GM12878 (cell line): ENCODE results near the gene PRMT7. TPM values are rescaled to one million over a fixed set of nuclear protein-coding genes. Genes with fewer than 3 reads are reported as not detected.
A peak's percentile ranks its signal among the peaks of the same experiment; 100 is the strongest.

Experiments
- CBX5 ChIP-seq: sonication (generic); IDR thresholded peaks from 2 replicates; pipeline ENCODE4 v1.6.1; 2016; ENCODE audit warnings: low read depth, moderate library complexity, mild to moderate bottlenecking, inconsistent platforms
- EED ChIP-seq: sonication (generic); IDR thresholded peaks from 2 replicates; pipeline ENCODE4 v1.6.1; 2016; ENCODE audit warnings: antibody characterized with exemption, low read depth
- EZH2 ChIP-seq: IDR thresholded peaks from 2 replicates; pipeline ENCODE4 v1.6.1; 2012; ENCODE audit warnings: low read depth, mild to moderate bottlenecking, control low read depth, inconsistent platforms, low read length, borderline replicate concordance; ENCODE audit not compliant: control insufficient read depth
- FOXK2 ChIP-seq: fragments of 450-650 bp; IDR thresholded peaks from 2 replicates; pipeline ENCODE4 v1.6.1; 2017; ENCODE audit warnings: mild to moderate bottlenecking, moderate library complexity
- HDAC6 ChIP-seq: fragments of 200-600 bp; sonication (generic); IDR thresholded peaks from one replicate; pipeline ENCODE4 v1.8.0; 2017; ENCODE audit warnings: antibody characterized with exemption; ENCODE audit not compliant: unreplicated experiment
- HDGF ChIP-seq: fragments of 450-650 bp; IDR thresholded peaks from 2 replicates; pipeline ENCODE4 v1.6.1; 2016; ENCODE audit warnings: antibody characterized with exemption
- MTA2 ChIP-seq: fragments of 450-650 bp; IDR thresholded peaks from 2 replicates; pipeline ENCODE4 v1.6.1; 2016; ENCODE audit warnings: low read depth, mild to moderate bottlenecking, moderate library complexity
- MYB ChIP-seq: fragments of 150-350 bp; IDR thresholded peaks from 2 replicates; pipeline ENCODE4 v1.6.1; 2014; ENCODE audit warnings: mild to moderate bottlenecking, low read depth, low read length, borderline replicate concordance
- POLR2AphosphoS2 ChIP-seq: IDR thresholded peaks from 2 replicates; pipeline ENCODE4 v1.6.1; 2011; ENCODE audit warnings: low read depth, mild to moderate bottlenecking, low read length, improper control_type of control experiment, moderate library complexity
- RAD21 ChIP-seq: IDR thresholded peaks from 2 replicates; pipeline ENCODE4 v1.6.1; 2011; ENCODE audit warnings: mild to moderate bottlenecking, low read depth, low read length, moderate library complexity; ENCODE audit not compliant: insufficient read depth
- SMAD5 ChIP-seq: IDR thresholded peaks from 2 replicates; pipeline ENCODE4 v1.6.1; 2016; ENCODE audit warnings: antibody characterized with exemption, low read depth
- SMARCA5 ChIP-seq: fragments of 450-650 bp; IDR thresholded peaks from 2 replicates; pipeline ENCODE4 v1.6.1; 2017; ENCODE audit warnings: mild to moderate bottlenecking
- SRF ChIP-seq, 2 experiments: IDR thresholded peaks; 2 replicates each; pipeline ENCODE4 v1.6.1; 2011; ENCODE audit warnings: low read depth in 2 of 2, low read length in 2 of 2, mild to moderate bottlenecking in 1 of 2, moderate library complexity in 1 of 2
- TCF3 ChIP-seq: IDR thresholded peaks from 2 replicates; pipeline ENCODE4 v1.6.1; 2012; ENCODE audit warnings: low read depth, mild to moderate bottlenecking, low read length, borderline replicate concordance; ENCODE audit not compliant: insufficient read depth
- ZNF384 ChIP-seq: IDR thresholded peaks from 2 replicates; pipeline ENCODE4 v1.6.1; 2012; ENCODE audit warnings: low read depth, mild to moderate bottlenecking, low read length, improper control_type of control experiment, borderline replicate concordance
- polyA plus RNA-seq, 11 experiments: library from polyadenylated mRNA; depleted of rRNA in 4 of 11; unstranded in 6 of 11; stranded (reverse) in 5 of 11; fragments of >200 nt; fragmentation: Nextera tagmentation in 4 of 11; fragmentation: Illumina TruSeq in 1 of 11; extraction: Ambion mirVana in 4 of 11; extraction: Trizol in 1 of 11; gene quantifications; 1 replicate in 1 of 11; 2 replicates in 10 of 11; pipeline versions ENCODE4 v1.2.1 to v1.2.3, GENCODE V29; 2011 to 2016; ENCODE audit warnings: inconsistent platforms in 2 of 11, missing spikeins in 2 of 11, low read depth in 1 of 11
- total RNA-seq, 4 experiments: library from RNA; depleted of rRNA in 3 of 4; stranded (reverse); fragments of >200 nt in 3 of 4; fragmentation: Illumina TruSeq in 1 of 4; extraction: Trizol in 1 of 4; gene quantifications; 2 replicates each; pipeline versions ENCODE4 v1.2.1 to v1.2.3, GENCODE V29; 2013 to 2021
- TF ChIP-seq, protein P1 (sequence below), 3 experiments: IDR thresholded peaks in 2 of 3; conservative IDR thresholded peaks in 1 of 3; 2 replicates each; pipeline ENCODE4 v1.5.1; 2011; ENCODE audit warnings: low read depth in 3 of 3, low read length in 3 of 3, mild to moderate bottlenecking in 3 of 3, control low read depth in 2 of 3, moderate library complexity in 2 of 3, inconsistent platforms in 1 of 3, mixed read lengths in 1 of 3; ENCODE audit not compliant: control insufficient read depth in 2 of 3, insufficient read depth in 1 of 3; ENCODE audit errors: extremely low read depth in 1 of 3
- TF ChIP-seq, protein P2 (sequence below): fragments of 450-650 bp; IDR thresholded peaks from 2 replicates; pipeline ENCODE4 v1.6.1; 2017; ENCODE audit warnings: low read depth, mild to moderate bottlenecking, moderate library complexity
- TF ChIP-seq, protein P3 (sequence below): fragments of 450-650 bp; IDR thresholded peaks from 2 replicates; pipeline ENCODE4 v1.6.1; 2016; ENCODE audit warnings: mild to moderate bottlenecking
- TF ChIP-seq, protein P4 (sequence below): fragments of 450-650 bp; IDR thresholded peaks from 2 replicates; pipeline ENCODE4 v1.6.1; 2017; ENCODE audit warnings: mild to moderate bottlenecking, moderate library complexity

Gene PRMT7
- total and polyA plus RNA-seq, 10 of the 15 experiments (the other 5 are each of a cell fraction or from before 2014, with no cell fraction given) = 5.1 to 56.1 (median 42.0) TPM

DNA sequence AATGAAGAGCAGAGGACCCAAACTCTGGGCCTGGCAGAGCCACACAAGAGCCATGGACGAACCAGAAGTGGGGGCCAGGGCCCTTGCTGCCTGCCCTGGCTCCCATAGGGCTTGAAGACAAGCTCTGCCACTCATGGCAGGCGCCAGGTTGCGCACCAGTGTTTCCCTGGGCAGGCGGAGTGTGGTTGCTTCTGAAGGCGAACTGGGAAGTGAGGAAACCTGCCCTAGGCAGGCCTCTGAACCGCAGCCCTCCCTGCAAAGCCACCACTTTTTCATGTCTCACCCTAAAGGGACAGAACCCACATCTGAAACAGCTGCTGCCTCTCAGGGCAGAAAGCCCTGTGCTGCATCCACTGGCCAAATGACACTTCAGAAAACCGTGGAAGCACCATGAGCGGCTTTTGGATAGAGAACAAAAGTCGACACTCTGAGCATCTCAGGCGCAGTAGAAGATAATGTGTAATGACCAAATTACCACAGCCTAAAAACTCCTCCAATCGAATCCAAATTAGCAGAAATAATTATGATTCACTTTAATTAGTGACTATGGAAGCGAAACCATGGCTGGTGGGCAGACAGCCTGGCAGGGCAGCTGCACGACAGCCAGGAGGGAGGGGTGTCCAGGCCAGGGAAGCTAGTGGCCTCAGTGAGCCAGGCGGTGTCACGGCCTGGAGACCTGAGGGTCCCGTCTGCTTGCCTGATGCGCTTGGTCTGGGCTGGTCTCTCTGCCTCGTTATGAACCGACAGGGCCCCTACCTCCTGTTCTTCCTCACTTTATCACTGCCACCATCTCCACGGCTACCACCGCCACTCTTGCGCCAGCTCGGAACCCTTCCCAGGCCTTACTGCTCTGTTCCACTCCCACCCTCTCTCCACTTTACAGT, 59.1 kb downstream of the PRMT7 start (continued):
- TF ChIP-seq, protein P1, sequence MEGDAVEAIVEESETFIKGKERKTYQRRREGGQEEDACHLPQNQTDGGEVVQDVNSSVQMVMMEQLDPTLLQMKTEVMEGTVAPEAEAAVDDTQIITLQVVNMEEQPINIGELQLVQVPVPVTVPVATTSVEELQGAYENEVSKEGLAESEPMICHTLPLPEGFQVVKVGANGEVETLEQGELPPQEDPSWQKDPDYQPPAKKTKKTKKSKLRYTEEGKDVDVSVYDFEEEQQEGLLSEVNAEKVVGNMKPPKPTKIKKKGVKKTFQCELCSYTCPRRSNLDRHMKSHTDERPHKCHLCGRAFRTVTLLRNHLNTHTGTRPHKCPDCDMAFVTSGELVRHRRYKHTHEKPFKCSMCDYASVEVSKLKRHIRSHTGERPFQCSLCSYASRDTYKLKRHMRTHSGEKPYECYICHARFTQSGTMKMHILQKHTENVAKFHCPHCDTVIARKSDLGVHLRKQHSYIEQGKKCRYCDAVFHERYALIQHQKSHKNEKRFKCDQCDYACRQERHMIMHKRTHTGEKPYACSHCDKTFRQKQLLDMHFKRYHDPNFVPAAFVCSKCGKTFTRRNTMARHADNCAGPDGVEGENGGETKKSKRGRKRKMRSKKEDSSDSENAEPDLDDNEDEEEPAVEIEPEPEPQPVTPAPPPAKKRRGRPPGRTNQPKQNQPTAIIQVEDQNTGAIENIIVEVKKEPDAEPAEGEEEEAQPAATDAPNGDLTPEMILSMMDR (IDR thresholded peaks at IDR 0.05 in 2 of 3, conservative IDR thresholded peaks at IDR 0.05 in 1 of 3; ENCODE audit: control insufficient read depth in 2 of 3, extremely low read depth in 1 of 3, insufficient read depth in 1 of 3, low read depth in 3 of 3, low read length in 3 of 3) = no peak
- TF ChIP-seq POLR2AphosphoS2 = no peak
- TF ChIP-seq EZH2 = no peak
- TF ChIP-seq, protein P2, sequence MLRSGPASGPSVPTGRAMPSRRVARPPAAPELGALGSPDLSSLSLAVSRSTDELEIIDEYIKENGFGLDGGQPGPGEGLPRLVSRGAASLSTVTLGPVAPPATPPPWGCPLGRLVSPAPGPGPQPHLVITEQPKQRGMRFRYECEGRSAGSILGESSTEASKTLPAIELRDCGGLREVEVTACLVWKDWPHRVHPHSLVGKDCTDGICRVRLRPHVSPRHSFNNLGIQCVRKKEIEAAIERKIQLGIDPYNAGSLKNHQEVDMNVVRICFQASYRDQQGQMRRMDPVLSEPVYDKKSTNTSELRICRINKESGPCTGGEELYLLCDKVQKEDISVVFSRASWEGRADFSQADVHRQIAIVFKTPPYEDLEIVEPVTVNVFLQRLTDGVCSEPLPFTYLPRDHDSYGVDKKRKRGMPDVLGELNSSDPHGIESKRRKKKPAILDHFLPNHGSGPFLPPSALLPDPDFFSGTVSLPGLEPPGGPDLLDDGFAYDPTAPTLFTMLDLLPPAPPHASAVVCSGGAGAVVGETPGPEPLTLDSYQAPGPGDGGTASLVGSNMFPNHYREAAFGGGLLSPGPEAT = peak; percentile 63; the same call in 1 of the 2 replicates
- TF ChIP-seq, protein P3, sequence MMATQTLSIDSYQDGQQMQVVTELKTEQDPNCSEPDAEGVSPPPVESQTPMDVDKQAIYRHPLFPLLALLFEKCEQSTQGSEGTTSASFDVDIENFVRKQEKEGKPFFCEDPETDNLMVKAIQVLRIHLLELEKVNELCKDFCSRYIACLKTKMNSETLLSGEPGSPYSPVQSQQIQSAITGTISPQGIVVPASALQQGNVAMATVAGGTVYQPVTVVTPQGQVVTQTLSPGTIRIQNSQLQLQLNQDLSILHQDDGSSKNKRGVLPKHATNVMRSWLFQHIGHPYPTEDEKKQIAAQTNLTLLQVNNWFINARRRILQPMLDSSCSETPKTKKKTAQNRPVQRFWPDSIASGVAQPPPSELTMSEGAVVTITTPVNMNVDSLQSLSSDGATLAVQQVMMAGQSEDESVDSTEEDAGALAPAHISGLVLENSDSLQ = peak; percentile 27; the same call in 1 of the 2 replicates
- TF ChIP-seq SMARCA5 = no peak
- no peak for TF ChIP-seq CBX5
- no peak for TF ChIP-seq HDGF
- no peak for TF ChIP-seq ZNF384
- TF ChIP-seq SRF (IDR thresholded peaks at IDR 0.05; ENCODE audit: low read depth in 2 of 2, low read length in 2 of 2) = no peak
- TF ChIP-seq FOXK2 = no peak
- no peak for TF ChIP-seq RAD21
- TF ChIP-seq, protein P4, sequence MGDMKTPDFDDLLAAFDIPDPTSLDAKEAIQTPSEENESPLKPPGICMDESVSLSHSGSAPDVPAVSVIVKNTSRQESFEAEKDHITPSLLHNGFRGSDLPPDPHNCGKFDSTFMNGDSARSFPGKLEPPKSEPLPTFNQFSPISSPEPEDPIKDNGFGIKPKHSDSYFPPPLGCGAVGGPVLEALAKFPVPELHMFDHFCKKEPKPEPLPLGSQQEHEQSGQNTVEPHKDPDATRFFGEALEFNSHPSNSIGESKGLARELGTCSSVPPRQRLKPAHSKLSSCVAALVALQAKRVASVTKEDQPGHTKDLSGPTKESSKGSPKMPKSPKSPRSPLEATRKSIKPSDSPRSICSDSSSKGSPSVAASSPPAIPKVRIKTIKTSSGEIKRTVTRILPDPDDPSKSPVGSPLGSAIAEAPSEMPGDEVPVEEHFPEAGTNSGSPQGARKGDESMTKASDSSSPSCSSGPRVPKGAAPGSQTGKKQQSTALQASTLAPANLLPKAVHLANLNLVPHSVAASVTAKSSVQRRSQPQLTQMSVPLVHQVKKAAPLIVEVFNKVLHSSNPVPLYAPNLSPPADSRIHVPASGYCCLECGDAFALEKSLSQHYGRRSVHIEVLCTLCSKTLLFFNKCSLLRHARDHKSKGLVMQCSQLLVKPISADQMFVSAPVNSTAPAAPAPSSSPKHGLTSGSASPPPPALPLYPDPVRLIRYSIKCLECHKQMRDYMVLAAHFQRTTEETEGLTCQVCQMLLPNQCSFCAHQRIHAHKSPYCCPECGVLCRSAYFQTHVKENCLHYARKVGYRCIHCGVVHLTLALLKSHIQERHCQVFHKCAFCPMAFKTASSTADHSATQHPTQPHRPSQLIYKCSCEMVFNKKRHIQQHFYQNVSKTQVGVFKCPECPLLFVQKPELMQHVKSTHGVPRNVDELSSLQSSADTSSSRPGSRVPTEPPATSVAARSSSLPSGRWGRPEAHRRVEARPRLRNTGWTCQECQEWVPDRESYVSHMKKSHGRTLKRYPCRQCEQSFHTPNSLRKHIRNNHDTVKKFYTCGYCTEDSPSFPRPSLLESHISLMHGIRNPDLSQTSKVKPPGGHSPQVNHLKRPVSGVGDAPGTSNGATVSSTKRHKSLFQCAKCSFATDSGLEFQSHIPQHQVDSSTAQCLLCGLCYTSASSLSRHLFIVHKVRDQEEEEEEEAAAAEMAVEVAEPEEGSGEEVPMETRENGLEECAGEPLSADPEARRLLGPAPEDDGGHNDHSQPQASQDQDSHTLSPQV = no peak
- peak; percentile 74; the same call in 1 of the 2 replicates for TF ChIP-seq TCF3
- no peak for TF ChIP-seq MYB
- TF ChIP-seq HDAC6 = no peak
- TF ChIP-seq EED = peak; percentile 92
- TF ChIP-seq SMAD5 = no peak
- peak; percentile 78; the same call in 1 of the 2 replicates for TF ChIP-seq MTA2
